AG09309 (cell line): Measurements from ENCODE around the gene GTF2F2.

Experiments
- DNase-seq: peaks from one replicate; pipeline ENCODE4 v3.0.0-alpha.2; 2010; ENCODE audit warnings: low read depth
- H3K4me3 ChIP-seq: 2 replicates; pipeline ENCODE4 v1.5.1; 2011; ENCODE audit warnings: mild to moderate bottlenecking, low read depth, low read length, moderate library complexity; ENCODE audit not compliant: control insufficient read depth
- CTCF ChIP-seq: IDR thresholded peaks from 2 replicates; pipeline ENCODE4 v1.5.1; 2011; ENCODE audit warnings: mild to moderate bottlenecking, low read depth, low read length, inconsistent platforms; ENCODE audit not compliant: insufficient read depth, control insufficient read depth; ENCODE audit errors: missing control alignments

The GTF2F2 gene

GRCh38 chr13:45257638-45258333 lies 137.5 kb downstream of the GTF2F2 start:
- no peak for DNase-seq
- no peak for TF ChIP-seq CTCF
- no peak overlapping the region for H3K4me3 ChIP-seq

- no peak overlapping the region for H3K4me3 ChIP-seq
- no peak for TF ChIP-seq CTCF
- DNase-seq, result no peak
Observed at GRCh38 chr13:45258334-45258675, 138.0 kb downstream of the GTF2F2 start.

GRCh38 chr13:45267215-45267614 lies 146.9 kb downstream of the GTF2F2 start:
- no peak overlapping the region for H3K4me3 ChIP-seq
- no peak for TF ChIP-seq CTCF
- DNase-seq, result no peak

GRCh38 chr13:45269204-45269603 lies 148.9 kb downstream of the GTF2F2 start:
- no peak for TF ChIP-seq CTCF
- DNase-seq, result no peak
- no peak overlapping the region for H3K4me3 ChIP-seq

- H3K4me3 ChIP-seq, result no peak overlapping the region
- no peak for DNase-seq
- TF ChIP-seq CTCF, result no peak
Observed at GRCh38 chr13:45276913-45277312, 156.6 kb downstream of the GTF2F2 start.

- no peak overlapping the region for H3K4me3 ChIP-seq
- DNase-seq, result no peak
- TF ChIP-seq CTCF, result no peak
Observed at GRCh38 chr13:45278096-45278645, 157.9 kb downstream of the GTF2F2 start.
